ENCODE data around the gene TMEM182. TPM values are rescaled to one million over a fixed set of nuclear protein-coding genes. Genes with fewer than 3 reads are reported as not detected.

The TMEM182 gene
- total RNA-seq, 4 donors from 2014 or later = 0.17 to 2.8 (median 0.72) TPM

DNA sequence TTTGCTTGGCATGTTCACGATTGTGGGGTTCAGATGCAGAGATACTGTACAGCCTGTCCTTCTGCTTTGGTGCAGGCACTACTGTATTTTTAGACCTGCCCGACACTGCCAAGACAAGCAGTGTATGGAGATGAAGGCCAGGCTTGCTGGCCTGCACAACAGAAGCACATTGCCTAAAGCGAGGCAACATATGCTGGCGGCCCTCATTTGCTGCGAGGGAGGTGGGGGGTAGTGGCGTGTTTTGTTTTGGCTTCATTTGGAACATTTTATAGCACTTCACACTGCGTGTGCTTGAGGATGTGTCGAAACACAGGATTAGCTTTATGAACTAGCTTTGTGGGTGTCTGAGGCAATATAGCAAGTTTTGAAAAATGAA, 27.0 kb downstream of the TMEM182 start:
- no peak for DNase-seq (ENCODE audit: extremely low spot score)
- intact Hi-C loops (cut with DNase I) = no loop called here
- Histone ChIP-seq H3K27me3 (no peaks in the 10 kb centered on the region), H3K27ac (replicated peaks in 1 of 4) (peak overlapping the region in 1 of 4 donors; percentile 30), H3K9me3 (no peaks in the 10 kb centered on the region), H3K4me3 (no peak overlapping the region), H3K36me3 (no peaks in the 10 kb centered on the region), H3K4me1 (peaks cover 10 to 36% (median 16%) of the 10 kb centered on the region in 4 donors)
- 55% methylated on average over 8 of the region's 8 CpGs for WGBS
- TF ChIP-seq, protein P1, sequence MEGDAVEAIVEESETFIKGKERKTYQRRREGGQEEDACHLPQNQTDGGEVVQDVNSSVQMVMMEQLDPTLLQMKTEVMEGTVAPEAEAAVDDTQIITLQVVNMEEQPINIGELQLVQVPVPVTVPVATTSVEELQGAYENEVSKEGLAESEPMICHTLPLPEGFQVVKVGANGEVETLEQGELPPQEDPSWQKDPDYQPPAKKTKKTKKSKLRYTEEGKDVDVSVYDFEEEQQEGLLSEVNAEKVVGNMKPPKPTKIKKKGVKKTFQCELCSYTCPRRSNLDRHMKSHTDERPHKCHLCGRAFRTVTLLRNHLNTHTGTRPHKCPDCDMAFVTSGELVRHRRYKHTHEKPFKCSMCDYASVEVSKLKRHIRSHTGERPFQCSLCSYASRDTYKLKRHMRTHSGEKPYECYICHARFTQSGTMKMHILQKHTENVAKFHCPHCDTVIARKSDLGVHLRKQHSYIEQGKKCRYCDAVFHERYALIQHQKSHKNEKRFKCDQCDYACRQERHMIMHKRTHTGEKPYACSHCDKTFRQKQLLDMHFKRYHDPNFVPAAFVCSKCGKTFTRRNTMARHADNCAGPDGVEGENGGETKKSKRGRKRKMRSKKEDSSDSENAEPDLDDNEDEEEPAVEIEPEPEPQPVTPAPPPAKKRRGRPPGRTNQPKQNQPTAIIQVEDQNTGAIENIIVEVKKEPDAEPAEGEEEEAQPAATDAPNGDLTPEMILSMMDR (IDR thresholded peaks at IDR 0.05) = no peak
- no peak for TF ChIP-seq POLR2A (IDR thresholded peaks at IDR 0.05; ENCODE audit: low read depth)
- TF ChIP-seq POLR2AphosphoS5 (IDR thresholded peaks at IDR 0.05) = peak in 1 of 2 donors; percentile 16
- no peak for TF ChIP-seq EP300 (IDR thresholded peaks at IDR 0.05)

DNA sequence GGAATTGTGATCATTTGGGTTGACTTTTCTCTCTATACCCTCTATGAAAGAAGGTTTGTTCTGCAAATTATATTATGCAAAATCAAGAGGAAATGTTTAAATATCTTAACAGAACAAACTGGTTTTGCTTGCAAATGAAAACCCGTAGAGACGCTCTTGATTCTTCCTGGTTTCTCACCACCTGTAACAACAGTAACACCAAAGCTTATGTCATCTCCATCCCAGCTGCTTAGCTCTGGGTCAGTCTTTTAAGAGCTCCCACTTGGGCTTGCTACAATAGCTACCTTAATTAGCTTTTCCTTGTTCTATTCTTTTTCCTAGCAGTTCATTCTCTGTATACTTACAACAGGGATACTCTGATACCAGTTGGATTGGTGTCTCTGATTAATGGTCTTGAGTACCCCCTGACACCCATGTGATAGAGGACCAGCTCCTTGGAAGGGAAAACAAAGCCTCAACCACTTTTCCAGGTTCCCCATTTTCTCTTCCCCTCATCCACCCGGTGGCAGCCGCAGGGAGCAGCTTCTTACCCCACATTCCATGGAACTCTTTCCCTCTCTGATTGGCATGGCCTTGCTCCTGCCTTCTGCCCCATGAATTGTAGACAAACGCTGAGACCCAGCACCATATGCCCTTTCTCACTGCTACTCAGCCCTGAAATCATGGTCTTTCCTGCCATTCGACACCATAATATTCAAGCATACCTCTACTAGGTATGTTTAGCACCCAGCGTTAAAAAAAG, 27.7 kb downstream of the TMEM182 start:
- Histone ChIP-seq H3K36me3 (no peaks in the 10 kb centered on the region), H3K9me3 (no peaks in the 10 kb centered on the region), H3K27ac (replicated peaks in 1 of 4) (no peak overlapping the region), H3K4me3 (no peak overlapping the region), H3K27me3 (no peaks in the 10 kb centered on the region), H3K4me1 (peaks cover 10 to 36% (median 16%) of the 10 kb centered on the region in 4 donors)
- no peak for DNase-seq (ENCODE audit: extremely low spot score)
- WGBS = 77% methylated on average over 7 of the region's 7 CpGs
- intact Hi-C loops (cut with DNase I) = no loop called here
- TF ChIP-seq, protein P1 (IDR thresholded peaks at IDR 0.05) = no peak
- no peak for TF ChIP-seq POLR2A (IDR thresholded peaks at IDR 0.05; ENCODE audit: low read depth)
- TF ChIP-seq EP300 (IDR thresholded peaks at IDR 0.05) = no peak
- TF ChIP-seq POLR2AphosphoS5 (IDR thresholded peaks at IDR 0.05) = no peak

- TF ChIP-seq POLR2AphosphoS5 (IDR thresholded peaks at IDR 0.05) (no peak), POLR2A (IDR thresholded peaks at IDR 0.05; ENCODE audit: low read depth) (no peak), EP300 (IDR thresholded peaks at IDR 0.05) (no peak)
- TF ChIP-seq, protein P1 (IDR thresholded peaks at IDR 0.05) = no peak
- WGBS = 85% methylated on average over 3 of the region's 3 CpGs
- Histone ChIP-seq H3K4me1 (peaks cover 10 to 33% (median 16%) of the 10 kb centered on the region in 4 donors), H3K27me3 (no peaks in the 10 kb centered on the region), H3K27ac (replicated peaks in 1 of 4) (no peak overlapping the region), H3K9me3 (no peaks in the 10 kb centered on the region), H3K36me3 (no peaks in the 10 kb centered on the region), H3K4me3 (no peak overlapping the region)
- intact Hi-C loops (cut with DNase I) = no loop called here
- no peak for DNase-seq (ENCODE audit: extremely low spot score)
Observed at GRCh38 chr2:102790091-102790455, 28.2 kb downstream of the TMEM182 start.

- no peaks in the 10 kb centered on the region for H3K9me3 ChIP-seq
- H3K36me3 ChIP-seq = no peaks in the 10 kb centered on the region
- no peaks in the 10 kb centered on the region for H3K27me3 ChIP-seq
- DNase-seq (ENCODE audit: extremely low spot score) = no peak
- intact Hi-C loops (cut with DNase I) = no loop called here
- H3K4me1 ChIP-seq = peaks cover 10 to 33% (median 16%) of the 10 kb centered on the region in 4 donors
- H3K27ac ChIP-seq (replicated peaks in 1 of 4) = no peak overlapping the region
- WGBS = 75% methylated on average over 8 of the region's 8 CpGs
- no peak overlapping the region for H3K4me3 ChIP-seq
- TF ChIP-seq, protein P1 (IDR thresholded peaks at IDR 0.05) = no peak
- TF ChIP-seq EP300 (IDR thresholded peaks at IDR 0.05) = no peak
Observed at GRCh38 chr2:102792568-102793208, 30.9 kb downstream of the TMEM182 start.

All from esophagus muscularis mucosa (tissue), 4 donors.